GM23248 (cell line): Measurements from ENCODE around the gene MALT1. TPM values are rescaled to one million over a fixed set of nuclear protein-coding genes. Genes with fewer than 3 reads are reported as not detected.

Source experiments
- DNase-seq: peaks from one replicate; pipeline ENCODE4 v3.0.0-alpha.2; 2015
- H2AFZ ChIP-seq: fragments of 200-600 bp; sonication (generic); 2 replicates; pipeline ENCODE4 v1.6.1; 2016; ENCODE audit warnings: antibody characterized with exemption
- H3F3A ChIP-seq: fragments of 200-600 bp; sonication (generic); 2 replicates; pipeline ENCODE4 v1.6.1; 2016; ENCODE audit warnings: mild to moderate bottlenecking, antibody characterized with exemption, mixed run types; ENCODE audit not compliant: insufficient read depth
- H3K27ac ChIP-seq: fragments of 200-600 bp; sonication (generic); 2 replicates; pipeline ENCODE4 v1.5.1; 2016; ENCODE audit warnings: mild to moderate bottlenecking
- H3K27me3 ChIP-seq: fragments of 200-600 bp; sonication (generic); replicated peaks from 2 replicates; pipeline ENCODE4 v1.6.1; 2016; ENCODE audit warnings: mild to moderate bottlenecking; ENCODE audit not compliant: insufficient read depth
- H3K36me3 ChIP-seq: fragments of 200-600 bp; sonication (generic); 2 replicates; pipeline ENCODE4 v1.6.1; 2016; ENCODE audit warnings: low read depth, mild to moderate bottlenecking
- H3K4me1 ChIP-seq: fragments of 200-600 bp; sonication (generic); 2 replicates; pipeline ENCODE4 v1.6.1; 2016; ENCODE audit warnings: mild to moderate bottlenecking; ENCODE audit not compliant: insufficient read depth
- H3K4me2 ChIP-seq: fragments of 200-600 bp; sonication (generic); one replicate; pipeline ENCODE4 v1.6.1; 2016; ENCODE audit warnings: mild to moderate bottlenecking; ENCODE audit not compliant: unreplicated experiment
- H3K4me3 ChIP-seq: fragments of 200-600 bp; sonication (generic); 2 replicates; pipeline ENCODE4 v1.5.1; 2016; ENCODE audit warnings: mild to moderate bottlenecking
- H3K79me2 ChIP-seq: fragments of 200-600 bp; sonication (generic); 2 replicates; pipeline ENCODE4 v1.6.1; 2016; ENCODE audit warnings: mild to moderate bottlenecking; ENCODE audit not compliant: insufficient read depth
- H3K9ac ChIP-seq: fragments of 200-600 bp; sonication (generic); 2 replicates; pipeline ENCODE4 v1.6.1; 2016; ENCODE audit warnings: mild to moderate bottlenecking
- H3K9me2 ChIP-seq: fragments of 200-600 bp; sonication (generic); 2 replicates; pipeline ENCODE4 v1.6.1; 2016; ENCODE audit warnings: mixed run types, mild to moderate bottlenecking, moderate library complexity; ENCODE audit not compliant: insufficient read depth
- H3K9me3 ChIP-seq: fragments of 200-600 bp; sonication (generic); one replicate; pipeline ENCODE4 v1.6.1; 2017; ENCODE audit warnings: low read depth
- H4K20me1 ChIP-seq: fragments of 200-600 bp; sonication (generic); 2 replicates; pipeline ENCODE4 v1.6.0; 2016; ENCODE audit not compliant: insufficient read depth
- EZH2 ChIP-seq: fragments of 200-600 bp; sonication (generic); IDR thresholded peaks from 2 replicates; pipeline ENCODE4 v1.6.1; 2018; ENCODE audit warnings: antibody characterized with exemption, mild to moderate bottlenecking; ENCODE audit not compliant: insufficient read depth, poor library complexity, severe bottlenecking
- EZH2phosphoT487 ChIP-seq: fragments of 200-600 bp; sonication (generic); IDR thresholded peaks from 2 replicates; pipeline ENCODE4 v1.6.1; 2018; ENCODE audit warnings: antibody characterized with exemption, moderate library complexity, mild to moderate bottlenecking, low read depth; ENCODE audit not compliant: insufficient read depth
- WGBS, 2 experiments: methylation state at CpG; one replicate each; pipeline ENCODE4 v1.1.6; 2015 to 2017; ENCODE audit warnings: low lambda C conversion rate in 2 of 2, low coverage in 1 of 2; ENCODE audit errors: missing lambda C conversion rate in 2 of 2; 5-methylcytosine and 5-hydroxymethylcytosine counted together
- in situ Hi-C: fragments of 300-500 bp; cut with MboI; formaldehyde crosslinking; loops from 2 replicates; pipeline ENCODE4 v1.15.0; 2020
- polyA plus RNA-seq: library from polyadenylated mRNA; unstranded; fragments of >200 nt; fragmentation: Nextera tagmentation; extraction: Ambion mirVana; gene quantifications from 2 replicates; pipeline ENCODE4 v1.2.1, GENCODE V29; 2016
- total RNA-seq: library from RNA; depleted of rRNA; stranded (reverse); fragments of >200 nt; shearing (Covaris generic); gene quantifications from 2 replicates; pipeline ENCODE4 v1.2.3, GENCODE V29; 2014

MALT1 gene
- total and polyA plus RNA-seq, 2 experiments from 2014 or later: 12.6 to 42.5 TPM

DNA sequence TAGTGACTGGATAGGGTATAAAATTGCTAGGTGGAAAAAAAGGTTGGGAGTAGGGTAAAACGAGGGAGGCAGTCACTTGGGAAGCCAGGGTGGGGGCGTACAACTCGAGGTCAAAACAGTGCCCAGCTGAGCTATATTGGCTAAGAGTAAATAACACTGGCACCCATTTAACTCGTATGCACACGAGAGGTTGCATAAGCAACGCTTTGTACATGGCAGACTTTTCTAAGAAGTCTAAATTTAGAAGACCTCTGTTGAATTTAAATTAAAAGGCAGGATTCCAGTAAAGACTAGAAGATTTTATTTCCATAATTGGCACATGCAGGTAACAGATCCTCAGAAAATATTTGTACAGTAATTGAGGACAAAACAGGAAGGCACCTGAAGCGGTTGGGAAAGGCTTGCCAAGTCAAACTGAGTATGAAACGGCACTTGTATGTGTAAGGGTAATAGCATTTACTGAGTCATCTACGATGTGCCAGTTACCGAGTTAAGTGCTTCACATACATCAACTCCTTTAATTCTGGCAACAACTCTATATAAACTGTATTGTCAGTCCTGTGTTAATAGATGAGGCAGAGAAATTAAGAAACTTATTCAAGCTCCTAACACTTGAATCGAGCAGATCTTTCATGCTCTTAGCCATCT lies 1.4 kb upstream of the MALT1 start:
- Histone ChIP-seq H3K4me1 (peaks cover 67% of the 10 kb centered on the region), H2AFZ (no peak overlapping the region), H3K9me2 (no peaks in the 10 kb centered on the region), H3K4me2 (peak overlapping the region; percentile 95), H3K9ac (peak overlapping the region; percentile 80; the same call in 1 of the 2 replicates), H3K27ac (peak overlapping the region; percentile 83; the same call in 1 of the 2 replicates), H3K27me3 (no peaks in the 10 kb centered on the region), H3F3A (peaks cover 43% of the 10 kb centered on the region), H3K36me3 (no peaks in the 10 kb centered on the region), H3K79me2 (peaks cover 31% of the 10 kb centered on the region), H3K9me3 (no peaks in the 10 kb centered on the region), H3K4me3 (peak overlapping the region; percentile 79), H4K20me1 (no peaks in the 10 kb centered on the region)
- in situ Hi-C loops: no loop called here
- TF ChIP-seq EZH2: no peak
- TF ChIP-seq EZH2phosphoT487: no peak
- WGBS, 2 experiments: 73% methylated on average over 11 of the region's 11 CpGs
- DNase-seq: peak; percentile 59

DNA sequence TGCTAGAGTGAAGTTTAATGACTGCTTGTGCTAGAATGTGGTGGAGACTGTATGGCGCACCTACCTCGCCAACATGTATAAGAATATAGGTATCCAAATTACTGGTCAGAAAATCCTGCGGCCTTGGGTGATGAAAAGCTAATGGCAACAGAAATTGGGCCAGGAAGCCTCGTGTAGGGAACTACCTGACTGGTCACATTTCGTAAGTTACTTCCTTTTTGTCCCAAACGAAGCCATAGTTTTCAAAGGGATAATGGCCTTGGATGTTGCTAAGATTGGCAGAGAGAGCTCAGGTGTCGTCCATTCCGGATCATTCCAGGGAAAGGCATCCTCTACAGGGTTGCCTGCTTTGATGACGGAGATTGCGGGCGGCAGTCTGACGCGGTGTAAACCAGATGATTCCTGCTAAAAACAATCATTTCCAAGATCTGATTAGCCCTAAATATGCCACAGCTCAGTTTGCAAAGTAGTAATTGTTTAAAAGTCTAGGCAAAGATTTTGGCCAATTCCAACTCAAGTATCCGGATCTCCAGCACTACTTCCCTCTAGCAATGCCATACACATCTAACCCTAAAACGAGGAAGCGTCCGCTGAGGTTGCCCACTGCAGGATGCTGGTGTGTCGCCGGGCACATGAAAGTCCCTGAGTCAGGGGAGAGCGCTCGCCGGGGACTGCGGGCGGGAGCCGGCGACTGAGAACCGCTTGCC lies 708 bp upstream of the MALT1 start:
- H4K20me1 ChIP-seq: 0 out of 2 replicates have a peak, but pooled peaks cover 3% of the 10 kb centered on the region
- peaks cover 38% of the 10 kb centered on the region for H3K79me2 ChIP-seq

DNA sequence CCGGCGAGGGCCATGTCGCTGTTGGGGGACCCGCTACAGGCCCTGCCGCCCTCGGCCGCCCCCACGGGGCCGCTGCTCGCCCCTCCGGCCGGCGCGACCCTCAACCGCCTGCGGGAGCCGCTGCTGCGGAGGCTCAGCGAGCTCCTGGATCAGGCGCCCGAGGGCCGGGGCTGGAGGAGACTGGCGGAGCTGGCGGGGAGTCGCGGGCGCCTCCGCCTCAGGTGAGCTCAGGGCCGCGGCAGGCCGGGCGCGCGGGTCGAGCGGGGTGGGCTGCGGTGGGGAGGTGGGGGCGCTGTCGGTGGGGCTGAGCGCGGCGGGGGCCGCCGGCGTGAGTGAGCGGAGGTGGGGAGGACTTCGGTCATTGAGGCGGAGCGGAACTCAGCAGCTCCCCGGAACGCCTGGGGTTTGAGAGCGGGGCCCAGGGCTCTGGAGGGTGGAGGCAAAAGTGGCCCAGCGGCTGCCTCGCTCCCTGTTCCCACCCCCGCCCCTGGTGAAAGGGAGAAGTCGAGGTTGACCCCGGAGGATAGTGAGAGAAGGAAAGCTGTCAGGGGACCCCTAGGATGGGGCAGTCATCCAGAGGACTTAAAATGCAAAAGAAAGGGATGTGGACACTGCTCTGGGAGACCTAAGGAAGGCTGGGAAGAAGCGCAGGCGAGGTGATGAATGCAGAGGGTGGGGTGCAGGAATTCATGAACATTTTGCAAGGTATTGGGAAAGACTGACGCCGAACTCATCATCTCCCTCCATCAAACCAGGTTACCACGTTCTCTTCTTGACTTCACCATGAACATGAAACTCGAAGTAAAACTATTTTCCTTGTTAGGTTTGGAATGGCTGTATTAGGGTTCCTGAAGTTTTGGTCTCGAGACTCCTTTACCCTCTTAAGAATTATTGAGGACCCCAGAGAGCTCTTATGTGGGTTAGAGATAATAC lies 633 bp downstream of the MALT1 start:
- Histone ChIP-seq H3K9me2 (no peaks in the 10 kb centered on the region), H3F3A (peaks cover 31% of the 10 kb centered on the region), H3K9ac (peak overlapping the region; percentile 80), H3K4me3 (peak overlapping the region; percentile 79), H3K36me3 (no peaks in the 10 kb centered on the region), H3K27ac (peak overlapping the region; percentile 83), H3K9me3 (no peaks in the 10 kb centered on the region), H3K4me2 (peak overlapping the region; percentile 87), H3K4me1 (peaks cover 59% of the 10 kb centered on the region), H2AFZ (peak overlapping the region; percentile 48), H4K20me1 (0 out of 2 replicates have a peak, but pooled peaks cover 3% of the 10 kb centered on the region), H3K79me2 (peaks cover 51% of the 10 kb centered on the region), H3K27me3 (no peaks in the 10 kb centered on the region)
- peak; percentile 73 for DNase-seq
- in situ Hi-C loops: no loop called here
- 3 to 6% methylated on average over 22 to 48 of the region's 64 CpGs for WGBS, 2 experiments
- TF ChIP-seq EZH2 (no peak), EZH2phosphoT487 (no peak)

More for the DNA sequence above, 708 bp upstream of the MALT1 start:
- Histone ChIP-seq H3K4me2 (peak overlapping the region; percentile 95), H3K36me3 (no peaks in the 10 kb centered on the region), H2AFZ (peak overlapping the region; percentile 80), H3F3A (peaks cover 40% of the 10 kb centered on the region), H3K27me3 (no peaks in the 10 kb centered on the region), H3K9ac (peak overlapping the region; percentile 80), H3K4me3 (peak overlapping the region; percentile 79), H3K9me2 (no peaks in the 10 kb centered on the region), H3K4me1 (peaks cover 68% of the 10 kb centered on the region), H3K27ac (peak overlapping the region; percentile 83), H3K9me3 (no peaks in the 10 kb centered on the region)
- in situ Hi-C loops: no loop called here
- no peak for DNase-seq
- TF ChIP-seq EZH2phosphoT487 (no peak), EZH2 (no peak)
- WGBS, 2 experiments: 19 to 22% methylated on average over 22 to 27 of the region's 27 CpGs

DNA sequence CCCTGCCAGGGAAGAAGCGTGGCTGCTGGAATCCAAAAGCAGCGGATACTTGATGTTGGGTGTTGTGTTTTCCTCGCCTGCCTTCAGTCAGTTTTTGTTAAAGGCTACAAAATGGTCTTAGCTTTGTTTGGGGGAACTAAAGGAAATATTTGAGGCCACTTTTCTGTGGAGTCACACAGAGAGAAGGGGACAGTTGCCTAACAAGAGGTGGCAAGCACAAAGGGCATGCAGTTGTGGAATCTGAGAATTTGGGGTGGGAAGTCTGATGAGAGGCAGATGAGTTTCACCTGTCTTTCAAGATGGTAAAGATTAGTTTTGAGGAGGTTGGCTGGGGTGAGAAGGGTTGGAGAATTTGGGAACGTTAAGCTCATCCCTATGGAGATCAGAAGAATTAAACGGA lies 2.9 kb downstream of the MALT1 start:
- peaks cover 27% of the 10 kb centered on the region for H3F3A ChIP-seq
- 0 out of 2 replicates have a peak, but pooled peaks cover 12% of the 10 kb centered on the region for H4K20me1 ChIP-seq
- peak overlapping the region; percentile 24 for H3K4me2 ChIP-seq
- H3K9ac ChIP-seq: no peak overlapping the region
- no peak overlapping the region for H2AFZ ChIP-seq
- H3K9me2 ChIP-seq: no peaks in the 10 kb centered on the region
- TF ChIP-seq EZH2 (no peak), EZH2phosphoT487 (no peak)
- no peaks in the 10 kb centered on the region for H3K36me3 ChIP-seq
- 80 to 81% methylated on average over 5 of the region's 5 CpGs for WGBS, 2 experiments
- H3K4me3 ChIP-seq: no peak overlapping the region
- H3K79me2 ChIP-seq: peaks cover 74% of the 10 kb centered on the region
- in situ Hi-C loops: no loop called here
- DNase-seq: no peak
- no peaks in the 10 kb centered on the region for H3K9me3 ChIP-seq
- no peak overlapping the region for H3K27ac ChIP-seq
- H3K4me1 ChIP-seq: peaks cover 45% of the 10 kb centered on the region
- H3K27me3 ChIP-seq: no peaks in the 10 kb centered on the region
